Measurements from ENCODE around the gene LSM3. TPM values are rescaled to one million over a fixed set of nuclear protein-coding genes. Genes with fewer than 3 reads are reported as not detected.

Gene LSM3
- total and polyA plus RNA-seq, 9 of the 15 experiments (the other 6 are each of a cell fraction or from before 2014, with no cell fraction given) = 33.8 to 203 (median 61.2) TPM

- TF ChIP-seq STAT6 (CRISPR knock-in tag; IDR thresholded peaks at IDR 0.05) (no peak), ZNF586 (CRISPR knock-in tag; conservative IDR thresholded peaks at IDR 0.05) (no peak), EHMT2 (IDR thresholded peaks at IDR 0.05) (no peak), PBX2 (CRISPR knock-in tag; IDR thresholded peaks at IDR 0.05; ENCODE audit: low read depth) (no peak), PBX2 (tag; conservative IDR thresholded peaks at IDR 0.05; ENCODE audit: low read depth) (no peak), FOXA3 (CRISPR knock-in tag; conservative IDR thresholded peaks at IDR 0.05 in 1 of 2, IDR thresholded peaks at IDR 0.05 in 1 of 2) (peak; percentile 62 to 93; a peak in 3 of 4 replicates), MNT (conservative IDR thresholded peaks at IDR 0.05) (0 out of 4 replicates have a peak, but pooled peaks of 1 of the 2 experiments have one; percentile 17), RAD21 (CRISPR knock-in tag; conservative IDR thresholded peaks at IDR 0.05 in 1 of 2, IDR thresholded peaks at IDR 0.05 in 1 of 2) (peak in 1 of 2 experiments; percentile 15; a peak in 1 of 4 replicates), THAP12 (CRISPR knock-in tag; IDR thresholded peaks at IDR 0.05) (no peak), NFIC (IDR thresholded peaks at IDR 0.05) (no peak), RAD51 (IDR thresholded peaks at IDR 0.05; ENCODE audit: borderline replicate concordance, low read depth) (no peak), NFE2 (IDR thresholded peaks at IDR 0.05; ENCODE audit: low read depth) (peak; percentile 52; the same call in 1 of the 2 replicates), ZEB2 (IDR thresholded peaks at IDR 0.05) (0 out of 2 replicates have a peak, but pooled peaks have one; percentile 45), ILF3 (IDR thresholded peaks at IDR 0.05; ENCODE audit: borderline replicate concordance) (no peak)
Measured at GRCh38 chr3:14223595-14223994, 45.0 kb downstream of the LSM3 start (continued).

Measured in K562 (cell line).